Stimulated activated CD4-positive, alpha-beta T cell treated with anti-CD3 and anti-CD28 coated beads, Interleukin-2, amount 100 ng/mL, for 48 hours (primary cell): Measurements from ENCODE around the gene SLC38A9.

Source experiments
- DNase-seq, 2 donors: peaks; one replicate each; pipeline ENCODE4 v3.0.0-alpha.2; 2020

Gene SLC38A9

DNA sequence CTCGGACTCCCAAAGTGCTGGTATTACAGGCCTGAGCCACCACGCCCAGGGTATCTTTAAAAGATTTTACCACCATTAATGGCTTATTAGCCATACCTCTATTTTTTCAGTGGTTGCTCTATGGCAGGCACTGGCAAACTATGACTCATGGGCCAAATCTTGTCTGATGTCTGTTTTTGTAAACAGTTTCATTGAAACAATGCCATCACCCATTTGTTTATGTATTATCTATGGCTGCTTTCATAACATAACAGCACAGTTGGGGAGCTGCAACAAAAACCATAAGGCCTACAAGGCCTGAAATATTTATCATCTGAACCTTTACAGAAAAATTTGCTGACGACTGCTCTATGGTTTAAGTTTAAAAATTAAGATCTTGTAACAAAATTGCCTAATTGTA lies 66.8 kb downstream of the SLC38A9 start:
- DNase-seq: no peak

DNA sequence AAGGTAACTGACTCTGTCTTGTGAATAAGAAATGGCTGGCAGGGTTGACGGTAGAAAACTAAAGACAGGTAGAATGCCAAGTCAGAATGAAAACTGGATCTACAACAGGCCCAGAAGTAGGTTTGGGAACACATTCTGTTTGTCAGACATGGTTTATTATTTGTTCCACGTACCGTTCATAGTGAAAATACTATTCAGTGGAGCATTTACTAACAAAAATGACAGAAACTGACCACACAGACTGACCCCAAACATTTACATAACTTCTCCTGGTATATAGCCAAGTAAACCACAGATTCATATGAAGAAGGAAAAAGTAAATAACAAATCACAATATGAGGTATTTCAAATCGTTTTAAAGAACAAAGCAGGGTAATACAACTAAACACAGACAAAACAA lies 73.7 kb downstream of the SLC38A9 start:
- DNase-seq: no peak

DNA sequence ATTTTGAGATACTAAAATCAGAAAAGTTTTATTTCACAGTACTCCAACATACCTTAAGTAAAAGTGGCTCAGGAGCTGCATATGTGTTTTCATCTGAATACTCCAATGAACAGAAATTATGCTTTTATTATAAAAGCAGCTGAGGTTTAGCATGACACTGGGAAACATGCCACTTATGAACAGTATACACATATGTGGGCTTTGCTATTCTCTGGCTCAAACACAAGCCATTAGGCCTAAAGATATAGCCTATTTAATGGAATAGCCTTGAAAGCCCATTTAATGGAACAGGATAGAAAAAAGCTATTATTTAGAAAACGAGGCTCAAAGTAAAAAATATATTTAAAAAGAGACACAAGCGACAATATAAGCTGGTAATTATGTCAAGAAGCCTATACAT lies 74.1 kb downstream of the SLC38A9 start:
- no peak for DNase-seq

DNA sequence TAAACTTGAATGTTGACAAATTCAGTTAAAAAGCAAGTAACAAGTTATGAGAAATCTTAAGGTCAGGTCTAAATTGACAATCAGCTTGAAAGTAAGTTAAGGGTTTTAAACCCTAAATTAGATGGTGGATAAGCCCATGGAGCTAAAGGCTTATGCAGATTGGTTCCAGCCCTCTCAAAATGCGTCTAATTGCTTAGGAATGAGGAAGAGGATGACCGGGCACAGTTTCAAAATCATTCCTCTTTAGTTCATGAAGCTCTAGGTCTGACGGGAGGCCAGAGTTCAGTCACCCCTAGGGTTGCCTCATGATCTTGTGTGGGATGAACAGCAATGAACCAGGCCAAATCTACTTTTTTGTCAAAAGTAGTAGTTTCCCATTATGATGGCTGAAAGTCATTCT lies 75.4 kb downstream of the SLC38A9 start:
- no peak for DNase-seq

DNA sequence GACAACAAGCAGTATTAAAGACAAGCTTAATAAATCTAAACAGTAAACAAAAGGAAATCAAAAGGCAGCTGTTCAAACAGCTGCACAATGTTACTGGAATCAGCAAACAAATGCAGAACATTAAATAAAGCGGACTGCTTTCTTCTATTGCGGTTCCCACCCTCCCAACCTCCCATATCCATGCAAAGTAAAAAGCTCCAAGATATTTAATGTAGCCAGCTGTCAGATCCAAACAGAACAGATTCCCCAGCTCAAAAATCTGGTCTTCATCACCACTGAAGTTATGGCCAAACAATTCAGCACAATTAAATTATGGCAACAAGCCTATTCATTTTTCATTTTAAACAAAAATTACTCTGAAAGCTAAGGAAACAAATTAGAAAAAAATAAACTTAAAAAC lies 75.9 kb downstream of the SLC38A9 start:
- DNase-seq: no peak

DNA sequence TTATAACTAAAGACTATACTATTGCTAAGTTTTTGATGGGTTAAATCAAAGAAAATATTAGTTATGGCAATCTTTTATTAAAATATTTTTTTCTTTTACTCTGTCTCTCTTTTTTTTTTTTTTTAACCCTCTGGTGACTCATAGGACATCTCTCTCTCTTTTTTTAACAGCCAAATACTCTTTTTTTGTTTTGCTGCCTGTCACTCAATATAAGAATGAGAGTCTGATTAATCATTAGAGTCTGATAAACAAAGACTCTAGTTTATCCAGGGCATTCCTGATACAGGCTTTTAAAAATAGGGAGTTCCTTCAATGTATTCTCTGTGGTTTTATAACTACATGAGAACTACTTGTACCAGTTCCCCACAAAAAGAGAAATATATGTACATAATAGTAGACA lies 77.3 kb downstream of the SLC38A9 start:
- no peak for DNase-seq

DNA sequence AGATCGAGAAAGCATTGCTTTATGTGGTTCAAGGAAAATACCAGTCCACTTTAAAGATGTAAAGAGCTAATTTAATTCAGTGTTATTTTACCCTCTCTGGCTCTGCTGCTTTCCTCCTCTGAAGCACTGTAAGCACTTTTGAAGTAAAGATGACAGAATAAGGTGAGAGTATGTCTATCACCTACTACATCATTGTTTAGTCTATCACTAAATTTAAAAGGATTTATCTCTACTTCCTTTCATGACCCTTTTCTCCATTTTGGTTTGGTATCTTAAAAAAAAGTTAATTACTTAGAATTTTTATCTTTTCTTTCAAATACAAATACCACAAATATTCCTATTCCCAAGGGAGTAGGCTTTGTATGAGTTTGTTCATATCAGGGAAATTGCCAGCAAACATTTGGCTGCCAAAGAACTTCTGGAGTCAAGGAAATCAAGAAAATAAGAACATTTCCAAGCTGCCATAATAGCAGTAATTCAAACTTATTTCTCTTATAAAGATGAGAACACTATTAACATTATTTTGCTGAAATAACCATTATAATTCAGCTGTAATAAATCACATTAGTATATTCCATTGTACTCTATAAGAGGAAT lies 77.8 kb downstream of the SLC38A9 start:
- no peak for DNase-seq

DNA sequence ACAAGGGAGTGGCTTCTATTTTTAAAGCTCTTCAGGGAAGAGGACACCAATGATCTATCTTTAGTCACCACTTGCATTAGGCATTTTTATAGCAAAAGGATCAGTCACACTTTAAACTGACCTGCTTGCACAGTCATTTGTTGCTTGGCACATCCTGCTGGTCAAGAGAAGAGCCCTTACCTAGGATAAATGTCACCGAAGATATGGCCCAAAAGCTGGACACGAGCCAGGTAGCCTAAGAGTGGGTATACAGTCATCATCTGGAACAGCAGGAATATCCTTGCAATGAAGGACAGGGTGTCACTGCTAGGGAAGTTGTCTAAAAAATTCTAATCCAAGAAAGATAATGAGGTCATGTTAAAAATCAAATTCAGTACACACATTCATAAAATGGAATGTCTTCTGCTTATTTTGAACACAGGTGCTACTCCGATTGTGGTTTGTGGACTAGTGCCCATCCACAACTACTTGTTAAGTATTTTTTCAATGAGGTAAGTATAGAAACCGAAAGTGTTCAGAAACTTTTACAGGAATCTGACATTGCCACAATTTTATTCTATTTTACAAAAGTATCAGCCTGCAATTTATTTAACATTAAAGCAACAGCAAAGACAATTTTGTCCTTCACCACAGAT lies 78.4 kb downstream of the SLC38A9 start:
- DNase-seq: no peak

DNA sequence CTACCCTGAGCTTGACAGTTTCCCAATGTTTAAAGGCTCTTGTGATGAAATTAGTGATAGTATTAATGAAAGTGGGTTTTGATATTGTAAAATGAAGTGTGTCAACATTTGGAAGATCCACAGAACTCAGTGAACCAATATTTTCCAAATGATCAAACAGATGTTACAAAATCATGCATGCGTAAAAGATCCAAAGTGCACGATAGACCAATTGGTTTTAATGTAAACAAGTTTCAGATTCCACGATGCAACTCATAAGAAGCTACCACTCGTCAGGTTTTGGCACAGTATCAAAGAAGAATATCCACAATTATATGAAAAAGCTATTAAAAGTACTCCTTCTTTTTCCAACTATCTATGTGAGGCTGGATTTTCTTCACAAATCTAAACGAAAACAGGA lies 82.3 kb downstream of the SLC38A9 start:
- DNase-seq: no peak

DNA sequence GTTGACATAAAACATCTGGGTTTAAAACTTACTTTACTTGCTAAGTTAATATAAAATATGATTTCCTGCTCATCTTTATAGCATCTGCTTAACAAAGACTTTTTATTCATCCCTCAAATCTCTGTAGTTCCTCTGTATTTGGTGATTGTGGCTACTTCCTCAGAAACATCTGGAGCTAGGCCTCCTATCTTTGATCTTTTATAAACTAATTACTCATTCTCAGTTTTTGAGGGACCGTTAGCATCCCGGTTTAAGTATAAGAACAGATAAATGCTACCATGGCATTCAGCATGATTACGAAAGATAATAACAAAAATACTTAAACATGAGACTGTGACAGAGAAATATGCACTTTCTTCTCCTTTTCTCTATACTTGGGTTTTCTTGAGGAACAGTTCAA lies 85.3 kb downstream of the SLC38A9 start:
- DNase-seq: no peak

DNA sequence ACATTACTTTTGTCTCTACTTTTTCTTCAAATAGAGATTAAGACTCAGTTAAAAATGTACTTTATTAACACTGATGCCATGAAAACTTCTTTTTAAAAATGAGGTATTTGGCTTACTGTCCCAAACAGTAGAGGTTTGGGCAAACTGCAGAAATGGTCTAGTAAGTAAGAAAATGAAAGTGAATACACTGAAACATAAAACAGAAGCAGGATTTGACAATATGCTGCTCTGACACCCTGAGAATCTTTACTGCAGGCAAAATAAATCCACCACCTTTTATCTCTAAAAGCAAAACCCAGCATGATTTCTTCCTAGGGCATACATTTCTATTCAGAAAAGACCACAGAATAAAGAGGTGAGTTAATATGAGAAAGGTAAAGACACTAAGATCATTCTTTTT lies 86.2 kb downstream of the SLC38A9 start:
- DNase-seq: no peak

DNA sequence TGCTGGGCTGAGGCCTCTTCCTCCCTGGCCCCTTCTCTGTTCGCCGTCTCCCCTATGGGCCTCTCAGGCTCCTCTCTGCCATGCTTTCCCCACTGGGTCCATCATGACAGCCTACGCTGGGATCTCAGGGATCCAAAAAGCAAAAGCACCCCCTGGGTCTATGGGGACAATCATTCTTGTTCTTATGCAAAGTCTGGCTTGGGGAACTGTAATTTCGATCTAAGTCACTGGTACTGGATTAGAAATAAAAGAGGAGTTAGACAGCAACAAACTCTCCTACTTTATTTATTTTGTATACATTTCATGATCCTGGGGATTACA lies 86.6 kb downstream of the SLC38A9 start:
- no peak for DNase-seq

DNA sequence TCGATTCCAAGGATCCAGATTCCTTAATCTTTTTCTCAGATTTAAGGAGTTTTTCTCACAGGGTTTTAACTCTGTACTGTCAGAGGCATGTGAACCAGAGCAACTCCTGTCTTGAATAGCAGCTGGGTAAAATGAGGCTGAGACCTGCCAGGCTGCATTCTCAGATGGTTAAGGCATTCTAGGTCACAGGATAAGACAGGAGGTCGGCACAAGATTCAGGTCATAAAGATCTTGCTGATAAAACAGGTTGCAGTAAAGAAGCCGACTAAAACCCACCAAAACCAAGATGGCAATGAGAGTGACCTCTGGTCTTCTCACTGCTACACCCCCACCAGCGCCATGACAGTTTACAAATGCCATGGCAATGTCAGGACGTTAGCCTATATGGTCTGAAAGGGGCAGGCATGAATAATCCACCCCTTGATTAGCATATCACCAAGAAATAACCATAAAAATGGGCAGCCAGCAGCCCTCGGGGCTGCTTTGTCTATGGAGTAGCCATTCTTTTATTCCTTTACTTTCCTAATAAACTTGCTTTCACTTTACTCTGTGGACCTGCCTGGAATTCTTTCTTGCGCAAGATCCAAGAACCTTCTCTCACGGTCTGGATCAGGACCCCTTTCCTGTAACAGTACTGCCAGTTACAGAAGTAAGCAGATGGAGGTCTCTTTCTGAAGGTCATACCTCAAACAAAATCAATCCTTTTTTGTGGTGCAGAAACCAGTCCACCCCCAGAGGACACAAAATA lies 87.1 kb downstream of the SLC38A9 start:
- DNase-seq: no peak

DNA sequence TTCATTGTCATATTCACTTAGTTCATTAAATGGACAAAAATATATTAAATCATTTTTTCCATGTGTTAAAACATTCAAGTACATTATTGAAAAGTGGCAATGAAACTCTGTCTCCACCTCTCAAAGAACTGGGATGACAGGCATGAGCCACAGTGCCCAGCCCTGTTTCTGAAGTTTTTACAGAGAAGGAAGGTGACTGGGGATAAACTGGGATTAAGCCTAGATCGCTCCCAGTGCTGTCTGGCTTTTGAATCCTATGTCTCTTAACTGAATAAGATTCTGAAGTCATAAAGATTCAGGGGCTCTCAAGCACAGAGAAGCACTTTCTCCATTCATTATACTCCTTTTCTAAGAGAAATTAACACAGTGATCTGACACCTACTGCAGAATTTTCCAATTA lies 88.3 kb downstream of the SLC38A9 start:
- no peak for DNase-seq

DNA sequence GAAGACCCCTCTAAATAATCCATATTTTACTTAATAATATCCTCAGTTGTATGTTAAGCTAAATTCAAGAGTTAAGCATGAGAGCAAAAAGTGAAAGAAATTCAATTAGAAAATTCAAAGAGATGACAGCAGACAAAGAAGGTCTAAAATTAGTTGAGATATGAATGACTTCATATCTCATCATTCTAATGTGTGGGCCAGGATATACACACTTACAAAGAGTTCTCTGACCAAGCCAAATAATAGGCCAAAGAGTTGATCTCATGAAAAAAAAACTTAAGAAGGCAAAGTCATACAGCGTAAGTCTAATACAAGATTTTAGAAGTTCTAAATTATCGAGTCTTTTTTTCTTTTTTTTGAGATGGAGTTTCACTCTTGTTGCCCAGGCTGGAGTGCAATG lies 89.7 kb downstream of the SLC38A9 start:
- DNase-seq: no peak

DNA sequence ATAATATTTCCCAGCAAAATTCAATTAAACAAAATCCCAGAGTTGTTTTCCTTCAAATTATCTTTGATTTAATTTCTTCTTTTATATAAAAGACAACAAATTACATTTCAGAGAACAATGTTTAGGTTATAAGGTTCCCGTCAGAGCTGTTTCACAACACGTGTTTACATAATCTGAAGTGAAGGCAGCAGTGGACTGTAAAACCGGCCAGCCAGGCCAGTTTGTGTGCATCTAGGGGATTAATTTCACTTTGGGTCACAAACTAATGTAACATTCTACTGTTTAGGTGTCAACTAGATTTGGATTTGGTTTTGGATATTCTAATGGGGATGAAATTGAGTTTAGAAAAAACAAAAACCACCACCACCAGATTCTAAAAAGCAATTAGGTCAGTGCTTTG lies 90.9 kb downstream of the SLC38A9 start:
- no peak for DNase-seq

DNA sequence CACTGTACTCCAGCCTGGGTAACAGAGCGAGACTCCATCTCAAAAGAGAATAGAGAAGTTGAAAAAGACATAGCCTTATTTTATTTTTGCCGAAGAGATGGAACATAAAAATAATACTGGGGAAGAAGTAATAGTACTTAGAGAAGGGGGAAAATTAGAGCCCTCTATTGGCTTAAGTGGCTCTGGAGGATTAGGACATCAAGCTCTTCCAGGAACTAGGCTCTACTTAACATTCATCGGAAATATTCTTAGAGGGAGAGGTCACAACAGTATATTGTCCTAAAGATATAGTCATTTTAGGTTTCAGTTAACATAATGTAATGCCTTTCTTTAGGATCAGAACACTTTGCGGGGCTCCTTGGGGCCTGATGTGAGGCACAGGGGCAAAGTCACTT lies 91.4 kb downstream of the SLC38A9 start:
- DNase-seq: no peak

DNA sequence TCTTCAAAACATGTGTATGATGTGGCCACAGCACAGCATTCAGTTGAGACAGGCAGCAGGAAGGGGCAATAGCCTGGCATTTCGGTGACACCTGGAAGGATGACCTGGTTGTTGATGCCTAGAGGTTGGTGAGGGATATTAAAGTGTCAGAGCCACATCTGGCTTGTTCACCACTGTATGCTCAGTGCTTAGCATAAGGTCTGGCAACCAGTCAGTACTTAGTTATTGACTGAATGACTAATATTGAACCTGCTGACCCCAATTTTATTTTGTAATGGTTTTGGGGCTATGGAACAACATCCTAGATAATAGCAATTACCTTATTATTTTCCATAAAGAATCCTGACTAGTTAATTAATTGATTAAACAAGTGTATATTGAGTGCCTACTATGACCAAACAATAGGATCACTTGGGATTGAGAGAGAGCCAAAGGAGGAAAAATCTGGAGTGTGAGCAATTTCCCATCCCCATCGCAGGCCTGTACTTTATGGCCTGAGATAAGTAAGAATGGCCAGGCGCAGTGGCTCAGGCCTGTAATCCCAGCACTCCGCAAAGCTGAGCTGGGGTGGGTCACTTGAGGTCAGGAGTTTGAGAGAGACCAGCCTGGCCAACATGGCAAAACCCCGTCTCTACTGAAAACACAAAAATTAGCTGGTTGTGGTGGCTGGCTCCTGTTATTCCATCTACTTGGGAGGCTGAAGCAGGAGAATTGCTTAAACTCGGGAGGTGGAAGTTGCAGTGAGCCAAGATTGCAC lies 91.9 kb downstream of the SLC38A9 start:
- DNase-seq: no peak

DNA sequence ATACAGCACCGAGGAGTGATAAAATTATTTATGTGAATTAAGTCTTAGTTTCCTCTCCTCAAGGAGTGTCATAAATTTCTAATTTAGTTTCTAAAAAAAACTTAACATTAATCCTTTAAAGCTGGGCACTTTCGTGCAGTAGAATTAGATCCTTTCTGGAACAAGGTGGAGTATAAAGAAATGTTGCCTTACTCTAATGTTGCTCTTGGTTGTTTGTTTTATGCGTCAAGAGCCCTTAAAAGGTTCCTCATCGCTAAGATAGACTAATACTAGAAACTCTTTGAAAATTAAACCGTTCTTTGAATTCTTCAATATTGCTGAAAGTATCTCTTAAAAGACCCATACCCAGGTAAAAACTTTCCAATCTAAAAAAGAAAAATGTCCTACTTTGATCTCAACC lies 93.8 kb downstream of the SLC38A9 start:
- no peak for DNase-seq

DNA sequence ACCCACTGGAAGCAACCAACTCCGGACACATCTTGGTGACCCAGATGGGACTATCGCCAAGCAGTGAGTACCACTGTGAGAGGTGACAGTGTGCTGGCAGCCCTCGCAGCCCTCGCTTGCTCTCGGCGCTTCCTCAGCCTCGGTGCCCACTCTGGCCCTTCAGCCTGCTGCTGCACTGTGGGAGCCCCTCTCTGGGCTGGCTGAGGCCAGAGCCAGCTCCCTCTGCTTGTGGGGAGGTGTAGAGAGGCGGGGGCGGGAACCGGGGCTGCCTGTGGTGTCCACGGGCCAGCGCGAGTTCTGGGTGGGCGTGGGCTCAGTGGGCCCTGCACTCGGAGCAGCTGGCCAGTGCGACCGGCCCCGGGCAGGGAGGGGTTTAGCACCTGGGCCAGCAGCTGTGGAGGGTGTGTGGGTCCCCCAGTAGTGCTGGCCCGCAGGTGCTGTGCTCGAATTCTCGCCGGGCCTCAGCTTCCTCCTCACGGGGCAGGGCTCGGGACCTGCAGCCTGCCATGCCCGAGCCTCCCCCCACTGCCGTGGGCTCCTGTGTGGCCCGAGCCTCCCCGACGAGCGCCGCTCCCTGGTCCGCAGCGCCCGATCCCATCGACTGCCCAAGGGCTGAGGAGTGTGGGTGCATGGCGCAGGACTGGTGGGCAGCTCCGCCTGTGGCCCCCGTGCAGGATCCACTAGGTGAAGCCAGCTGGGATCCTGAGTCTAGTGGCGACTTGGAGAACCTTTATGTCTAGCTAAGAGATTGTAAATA lies 98.8 kb downstream of the SLC38A9 start:
- no peak for DNase-seq

DNA sequence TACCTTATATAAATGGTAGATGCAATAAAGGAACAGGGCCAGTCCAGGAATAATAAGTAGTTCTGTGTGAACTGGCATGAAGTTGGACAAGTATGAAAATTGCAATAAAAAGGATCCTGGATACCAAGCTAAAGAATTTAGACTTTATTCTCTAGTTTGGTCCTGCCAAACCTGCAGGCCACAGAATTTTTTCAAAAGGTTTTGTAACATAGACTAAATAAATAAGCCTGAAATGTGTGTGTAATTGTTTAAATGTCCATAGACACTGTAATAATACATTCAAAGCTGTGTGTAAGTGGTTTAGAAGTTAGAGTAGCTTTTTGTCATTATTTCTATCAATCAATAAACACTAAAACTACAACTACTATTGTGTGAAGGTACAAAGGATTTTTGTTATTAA lies 101.6 kb downstream of the SLC38A9 start:
- DNase-seq: no peak

DNA sequence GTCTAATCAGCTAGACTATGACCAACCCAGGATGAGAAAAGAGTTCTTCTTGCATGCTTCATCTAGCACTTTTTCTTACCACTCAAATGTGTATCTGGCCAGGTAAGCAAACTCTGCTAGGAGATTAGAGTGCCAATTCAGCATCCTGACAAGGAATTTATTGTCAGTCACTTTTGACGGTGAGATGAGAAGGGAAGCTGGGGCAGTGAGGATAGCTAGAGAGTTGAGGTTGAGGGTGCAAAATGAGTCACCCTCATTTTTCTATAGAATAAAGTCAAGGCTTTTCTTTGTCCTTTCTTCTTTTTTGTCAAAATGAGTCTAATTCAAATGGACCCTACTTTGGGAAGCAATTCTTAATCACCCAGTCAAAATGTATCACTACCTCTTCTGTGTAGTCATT lies 102.7 kb downstream of the SLC38A9 start:
- DNase-seq: no peak
